ENCODE measurements around the gene GUF1.
"Not testable (repeated sequence)": the region's sequence is repeated elsewhere in the genome, so short reads cannot be mapped to it uniquely, and the experiment has no call there.

The GUF1 gene

DNA sequence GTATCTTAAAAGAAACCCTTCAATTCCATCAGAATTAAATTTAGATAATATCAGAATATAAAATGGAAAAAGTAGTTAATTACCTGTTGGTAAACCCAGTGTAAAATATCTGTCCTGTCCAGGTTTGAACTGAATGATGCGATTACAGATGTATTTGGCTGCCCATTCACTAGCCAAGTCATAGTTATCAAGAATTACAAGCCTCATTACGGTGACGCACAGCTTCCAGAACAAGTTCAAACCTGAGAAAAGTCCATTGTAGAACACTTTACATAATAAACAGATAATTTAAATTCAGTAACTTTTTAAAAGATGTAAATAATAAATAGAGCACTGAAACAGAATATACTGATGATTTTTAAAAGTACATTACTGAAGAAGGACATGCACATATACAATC, 43.8 kb downstream of the GUF1 start:
- no peak overlapping the region for H3K4me3 Mint-ChIP-seq
- H3K36me3 Mint-ChIP-seq (ENCODE audit: insufficient read depth): peaks cover 14% of the 10 kb centered on the region
- DNase-seq (ENCODE audit: low spot score in 2 of 2): no peak
- peaks cover 47% of the 10 kb centered on the region for H3K4me1 Mint-ChIP-seq
- no peak for ATAC-seq (replicated peaks; ENCODE audit: extremely low read depth, poor library complexity, severe bottlenecking)
- no peak overlapping the region for H3K27ac Mint-ChIP-seq (ENCODE audit: low read depth)
- no peaks in the 10 kb centered on the region for H3K9me3 Mint-ChIP-seq
- no peaks in the 10 kb centered on the region for H3K27me3 Mint-ChIP-seq

DNA sequence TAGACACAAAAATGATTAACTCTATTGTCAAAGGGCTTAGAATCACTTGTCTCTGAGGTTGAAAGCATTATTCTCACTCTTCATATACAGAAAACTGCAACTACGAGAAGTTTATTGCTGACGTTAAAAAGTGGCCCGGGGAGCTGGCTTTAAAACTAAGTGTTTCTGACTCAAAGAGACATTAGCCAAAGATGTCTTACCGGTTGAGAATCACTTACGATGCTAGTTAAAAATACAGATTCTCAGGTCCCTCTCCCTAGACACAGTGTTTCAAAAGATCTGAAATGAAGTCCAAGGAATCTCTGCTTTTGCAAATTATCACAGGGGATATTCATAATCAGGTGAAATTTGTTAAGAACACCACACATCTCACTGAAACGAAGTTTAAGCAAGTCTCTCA, 46.9 kb downstream of the GUF1 start:
- peaks cover 11% of the 10 kb centered on the region for H3K36me3 Mint-ChIP-seq (ENCODE audit: insufficient read depth)
- peaks cover 42% of the 10 kb centered on the region for H3K4me1 Mint-ChIP-seq
- DNase-seq (ENCODE audit: low spot score in 2 of 2) (no peak), ATAC-seq (replicated peaks; ENCODE audit: extremely low read depth, poor library complexity, severe bottlenecking) (no peak)
- H3K9me3 Mint-ChIP-seq: no peaks in the 10 kb centered on the region
- H3K4me3 Mint-ChIP-seq: peak overlapping the region; percentile 81
- no peaks in the 10 kb centered on the region for H3K27me3 Mint-ChIP-seq
- peak overlapping the region; percentile 54 for H3K27ac Mint-ChIP-seq (ENCODE audit: low read depth)

DNA sequence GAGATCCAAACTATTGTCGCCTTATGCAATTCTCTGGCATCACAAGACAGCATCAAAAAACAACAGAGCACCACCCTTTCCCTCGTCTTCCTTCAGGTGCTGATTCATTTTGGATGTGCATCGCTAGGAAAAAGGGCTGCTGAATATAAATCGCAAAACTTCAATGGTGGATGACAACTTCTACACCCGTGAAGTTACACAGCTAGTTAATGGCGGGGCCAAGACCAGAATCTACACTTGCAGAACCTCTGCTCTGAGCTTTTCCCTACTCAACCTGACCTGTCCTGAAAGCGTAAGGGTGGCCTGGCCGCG, 47.5 kb downstream of the GUF1 start:
- DNase-seq (ENCODE audit: low spot score in 2 of 2): no peak
- peaks cover 37% of the 10 kb centered on the region for H3K4me1 Mint-ChIP-seq
- H3K9me3 Mint-ChIP-seq: no peaks in the 10 kb centered on the region
- H3K36me3 Mint-ChIP-seq (ENCODE audit: insufficient read depth): peaks cover 11% of the 10 kb centered on the region
- ATAC-seq (replicated peaks; ENCODE audit: extremely low read depth, poor library complexity, severe bottlenecking): peak; percentile 30
- no peaks in the 10 kb centered on the region for H3K27me3 Mint-ChIP-seq
- peak overlapping the region; percentile 81 for H3K4me3 Mint-ChIP-seq
- peak overlapping the region; percentile 54 for H3K27ac Mint-ChIP-seq (ENCODE audit: low read depth)

DNA sequence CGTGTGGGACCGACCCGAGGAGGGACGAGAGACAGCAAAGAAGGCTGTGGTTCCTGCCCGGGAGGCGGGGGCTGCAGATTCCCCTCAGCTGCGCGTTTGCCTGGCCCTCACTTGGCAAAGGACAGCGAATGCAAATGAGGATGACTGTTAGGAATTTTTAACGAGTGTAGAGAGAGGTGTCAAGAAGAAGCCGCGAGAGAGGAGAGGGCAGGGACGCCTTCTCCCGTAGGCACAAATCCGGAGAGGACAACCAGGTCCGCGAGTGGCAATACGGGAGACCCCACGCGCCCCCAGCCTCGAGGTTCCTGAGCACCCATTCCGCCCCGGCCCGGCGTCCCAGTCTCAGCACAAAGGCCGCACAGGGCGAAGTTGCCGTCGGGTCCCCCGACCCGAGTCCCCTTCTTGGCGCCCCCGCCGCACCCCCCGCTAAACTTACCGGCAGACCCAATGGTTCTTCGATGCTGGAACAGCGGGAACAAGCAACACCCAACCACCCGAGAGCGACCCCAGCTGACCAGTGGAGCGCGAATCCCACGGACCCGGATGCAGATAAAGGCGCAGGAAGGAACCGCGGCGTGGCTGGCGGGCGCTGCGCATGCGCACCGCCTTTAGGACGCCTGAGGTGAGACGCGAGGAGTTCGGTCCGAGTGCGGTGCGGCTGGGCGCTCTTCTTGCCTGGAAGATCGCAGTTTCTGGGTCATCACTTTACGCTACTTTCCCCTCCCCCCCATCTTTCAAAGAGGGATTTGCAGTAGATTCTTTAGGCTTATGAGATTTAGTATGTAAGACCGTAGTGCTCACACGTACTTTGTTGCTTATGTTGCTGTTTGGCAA, 48.0 kb downstream of the GUF1 start, which contains the start of gene GNPDA2:
GNPDA2 (minus strand) TSS at position 519 of the 834 bp plus-strand sequence. CDS start 4,349 bp downstream, outside the sequence.
- peak within 1 kb of the TSS; percentile 54 for H3K27ac Mint-ChIP-seq (ENCODE audit: low read depth)
- ATAC-seq (replicated peaks; ENCODE audit: extremely low read depth, poor library complexity, severe bottlenecking) (peak; percentile 88), DNase-seq (ENCODE audit: low spot score in 2 of 2) (peak; percentile 54 to 57)
- H3K36me3 Mint-ChIP-seq (ENCODE audit: insufficient read depth): peaks cover 11% of the 10 kb centered on the region
- H3K9me3 Mint-ChIP-seq: no peaks in the 10 kb centered on the region
- H3K4me1 Mint-ChIP-seq: peaks cover 32% of the 10 kb centered on the region
- no peaks in the 10 kb centered on the region for H3K27me3 Mint-ChIP-seq
- peak within 1 kb of the TSS; percentile 81 for H3K4me3 Mint-ChIP-seq

DNA sequence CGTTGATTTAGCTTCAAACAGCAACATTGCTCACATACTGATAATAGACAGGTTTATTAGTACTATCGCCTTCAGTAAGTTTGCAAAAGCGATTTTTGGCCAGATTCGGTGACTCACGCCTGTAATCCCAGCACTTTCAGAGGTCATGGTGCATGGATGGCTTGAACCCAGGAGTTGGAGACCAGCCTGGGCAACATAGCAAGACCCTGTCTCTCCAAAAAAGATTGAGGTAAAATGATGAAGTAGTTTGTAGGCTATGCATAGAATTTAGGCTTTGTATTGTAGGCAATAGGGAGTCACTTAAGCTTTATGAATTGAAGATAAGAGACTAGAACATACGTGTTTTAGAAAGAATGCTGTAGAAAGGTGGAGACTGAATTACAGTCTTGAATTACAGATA, 49.3 kb downstream of the GUF1 start:
- Mint-ChIP-seq H3K4me1 (peaks cover 29% of the 10 kb centered on the region), H3K27ac (ENCODE audit: low read depth) (no peak overlapping the region), H3K4me3 (peak overlapping the region; percentile 81), H3K9me3 (no peaks in the 10 kb centered on the region), H3K27me3 (no peaks in the 10 kb centered on the region), H3K36me3 (ENCODE audit: insufficient read depth) (peaks cover 11% of the 10 kb centered on the region)
- no peak for DNase-seq (ENCODE audit: low spot score in 2 of 2)
- ATAC-seq (replicated peaks; ENCODE audit: extremely low read depth, poor library complexity, severe bottlenecking): no peak

DNA sequence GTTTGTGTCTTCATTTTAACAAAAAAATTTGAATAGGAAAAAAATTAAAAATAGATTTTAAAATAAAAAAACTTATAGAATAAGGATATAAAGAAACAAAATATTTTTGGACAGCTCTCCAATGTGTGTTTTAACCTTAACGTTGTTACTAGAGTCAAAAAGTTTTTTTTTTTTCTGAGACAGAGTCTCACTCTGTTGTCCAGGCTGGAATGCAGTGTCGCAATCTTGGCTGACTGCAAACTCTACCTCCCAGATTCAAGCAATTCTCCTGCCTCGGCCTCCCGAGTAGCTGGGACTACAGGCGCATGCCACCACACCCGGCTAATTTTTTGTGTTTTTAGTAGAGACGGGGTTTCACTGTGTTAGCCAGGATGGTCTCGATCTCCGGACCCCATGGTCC, 50.5 kb downstream of the GUF1 start:
- not testable (repeated sequence) for H3K9me3 Mint-ChIP-seq; H3K27ac Mint-ChIP-seq (ENCODE audit: low read depth); DNase-seq (ENCODE audit: low spot score in 2 of 2); H3K4me3 Mint-ChIP-seq; ATAC-seq (replicated peaks; ENCODE audit: extremely low read depth, poor library complexity, severe bottlenecking)
- H3K27me3 Mint-ChIP-seq: peaks cover 12% of the 10 kb centered on the region
- H3K36me3 Mint-ChIP-seq (ENCODE audit: insufficient read depth): peaks cover 11% of the 10 kb centered on the region
- peaks cover 20% of the 10 kb centered on the region for H3K4me1 Mint-ChIP-seq

DNA sequence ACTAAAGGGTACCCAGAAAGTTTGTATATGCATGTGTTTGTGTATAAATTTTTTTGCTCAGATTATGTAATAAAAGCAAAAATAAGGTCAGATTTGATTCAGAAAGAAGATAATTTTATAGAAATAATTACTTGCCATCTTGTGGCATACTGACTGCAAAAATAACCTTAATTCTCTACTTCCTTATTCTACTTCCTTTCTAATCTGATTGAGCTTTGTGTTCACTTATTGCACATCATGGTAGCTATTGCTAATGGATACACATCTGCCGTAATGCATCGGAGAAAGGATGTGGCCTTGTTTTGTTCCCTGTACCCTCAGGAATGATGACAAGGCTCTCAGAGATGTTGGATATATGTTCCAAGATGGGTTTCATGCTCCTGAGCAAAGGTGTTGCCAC, 58.7 kb downstream of the GUF1 start:
- H3K27me3 Mint-ChIP-seq: peaks cover 69% of the 10 kb centered on the region
- peaks cover 2% of the 10 kb centered on the region for H3K36me3 Mint-ChIP-seq (ENCODE audit: insufficient read depth)
- no peak overlapping the region for H3K27ac Mint-ChIP-seq (ENCODE audit: low read depth)
- H3K9me3 Mint-ChIP-seq: no peaks in the 10 kb centered on the region
- DNase-seq (ENCODE audit: low spot score in 2 of 2) (no peak), ATAC-seq (replicated peaks; ENCODE audit: extremely low read depth, poor library complexity, severe bottlenecking) (no peak)
- no peaks in the 10 kb centered on the region for H3K4me1 Mint-ChIP-seq
- H3K4me3 Mint-ChIP-seq: no peak overlapping the region

DNA sequence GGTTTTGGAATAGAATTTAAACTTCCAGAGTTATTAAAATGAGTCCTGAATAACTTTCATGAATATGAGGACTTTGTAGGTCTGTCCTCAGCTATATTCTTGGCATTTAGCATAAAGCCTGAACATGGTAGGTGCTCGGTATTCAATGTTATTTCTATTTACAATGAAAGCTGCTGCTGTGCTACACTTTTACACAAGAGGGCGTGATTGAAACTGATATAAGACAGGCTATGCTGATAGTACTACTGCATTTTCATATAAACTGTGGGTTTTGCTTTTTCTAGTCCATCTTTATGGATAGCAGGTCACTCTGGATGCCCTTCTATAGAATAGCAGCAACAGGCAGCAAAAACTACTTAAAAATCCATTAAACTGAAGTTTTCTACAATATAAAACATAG, 60.4 kb downstream of the GUF1 start:
- H3K4me3 Mint-ChIP-seq: no peak overlapping the region
- H3K9me3 Mint-ChIP-seq: no peaks in the 10 kb centered on the region
- peaks cover 2% of the 10 kb centered on the region for H3K36me3 Mint-ChIP-seq (ENCODE audit: insufficient read depth)
- ATAC-seq (replicated peaks; ENCODE audit: extremely low read depth, poor library complexity, severe bottlenecking): no peak
- no peaks in the 10 kb centered on the region for H3K4me1 Mint-ChIP-seq
- no peak overlapping the region for H3K27ac Mint-ChIP-seq (ENCODE audit: low read depth)
- no peak for DNase-seq (ENCODE audit: low spot score in 2 of 2)
- H3K27me3 Mint-ChIP-seq: peaks cover 72% of the 10 kb centered on the region

DNA sequence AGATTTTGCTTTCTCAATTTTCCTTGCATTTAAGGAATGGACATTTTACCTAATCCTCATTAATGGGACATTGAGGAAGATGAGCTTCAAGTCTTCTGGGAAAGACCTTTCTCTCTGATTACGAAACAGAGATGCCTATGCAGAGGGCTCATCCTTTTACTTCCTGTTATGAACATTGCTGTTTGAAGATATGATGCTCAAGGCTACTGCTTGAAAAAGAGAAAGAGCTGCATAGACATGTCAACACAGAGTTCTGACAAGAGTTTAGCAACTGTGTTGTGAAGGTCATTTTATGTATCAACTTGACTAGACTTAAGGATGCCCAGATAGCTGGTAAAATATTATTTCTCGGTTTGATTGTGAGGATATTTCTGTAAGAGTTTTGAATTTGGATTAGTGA, 62.0 kb downstream of the GUF1 start:
- no peak for ATAC-seq (replicated peaks; ENCODE audit: extremely low read depth, poor library complexity, severe bottlenecking)

More for the DNA sequence above, 62.0 kb downstream of the GUF1 start:
- no peaks in the 10 kb centered on the region for H3K9me3 Mint-ChIP-seq
- H3K36me3 Mint-ChIP-seq (ENCODE audit: insufficient read depth): no peaks in the 10 kb centered on the region
- H3K27me3 Mint-ChIP-seq: peaks cover 56% of the 10 kb centered on the region
- H3K4me1 Mint-ChIP-seq: no peaks in the 10 kb centered on the region
- no peak overlapping the region for H3K27ac Mint-ChIP-seq (ENCODE audit: low read depth)
- no peak overlapping the region for H3K4me3 Mint-ChIP-seq
- DNase-seq (ENCODE audit: low spot score in 2 of 2): no peak

Measured in central memory CD8-positive, alpha-beta T cell (primary cell).